Heart right ventricle (tissue), 16 donors: ENCODE data around the gene PDZD2. TPM values are rescaled to one million over a fixed set of nuclear protein-coding genes. Genes with fewer than 3 reads are reported as not detected.

Experiments used
- ATAC-seq, 8 donors: fragments of 200-7000 bp; cut with Tn5 transposase; one replicate each; pipeline ENCODE4 v1.9.1; 2020; ENCODE audit warnings: mild to moderate bottlenecking in 8 of 8, moderate library complexity in 8 of 8, moderate number of reproducible peaks in 1 of 8
- DNase-seq, 2 donors: peaks; one replicate each; pipeline ENCODE4 v3.0.0-alpha.2; 2020
- H3K27ac ChIP-seq, 10 donors: fragments of 200-600 bp; sonication (generic) in 2 of 10; one replicate each; pipeline versions ENCODE4 v1.5.0 to v1.8.0; 2020 to 2022; ENCODE audit warnings: mild to moderate bottlenecking in 3 of 10
- H3K27me3 ChIP-seq, 7 donors: fragments of 200-600 bp; one replicate each; pipeline ENCODE4 v1.8.0; 2021 to 2022; ENCODE audit warnings: mild to moderate bottlenecking in 2 of 7
- H3K36me3 ChIP-seq, 9 donors: fragments of 200-600 bp; sonication (generic) in 1 of 9; one replicate each; pipeline versions ENCODE4 v1.5.0 to v1.8.0; 2020 to 2022; ENCODE audit warnings: mild to moderate bottlenecking in 2 of 9
- H3K4me1 ChIP-seq, 9 donors: fragments of 200-600 bp; sonication (generic) in 1 of 9; one replicate each; pipeline versions ENCODE4 v1.5.0 to v1.8.0; 2020 to 2022; ENCODE audit warnings: mild to moderate bottlenecking in 4 of 9
- H3K4me3 ChIP-seq, 10 donors: fragments of 200-600 bp; sonication (generic) in 2 of 10; one replicate each; pipeline versions ENCODE4 v1.5.0 to v1.8.0; 2020 to 2022; ENCODE audit warnings: mild to moderate bottlenecking in 7 of 10, moderate library complexity in 2 of 10
- H3K9me3 ChIP-seq, 11 donors: fragments of 200-600 bp in 10 of 11; sonication (generic) in 2 of 11; one replicate each; pipeline versions ENCODE4 v1.5.0 to v1.8.0; 2013 to 2022; ENCODE audit warnings: mild to moderate bottlenecking in 2 of 11, control low read depth in 1 of 11, moderate library complexity in 1 of 11
- CTCF ChIP-seq, 9 donors: fragments of 200-600 bp; sonication (generic) in 2 of 9; IDR thresholded peaks; one replicate each; pipeline versions ENCODE4 v1.5.0 to v1.8.0; 2021 to 2022; ENCODE audit warnings: antibody characterized with exemption in 9 of 9, mild to moderate bottlenecking in 5 of 9, moderate library complexity in 1 of 9
- WGBS, 2 donors: extraction: QIAGEN DNeasy Blood & Tissue Kit; methylation state at CpG; one replicate each; pipeline ENCODE4 v1.1.7; 2013; ENCODE audit warnings: inconsistent platforms in 1 of 2; 5-methylcytosine and 5-hydroxymethylcytosine counted together
- intact Hi-C, 10 donors: fragments of 100-400 bp; cut with DNase I; formaldehyde crosslinking; loops; one replicate each; pipeline versions ENCODE4 v1.11.1 to v1.14.2; 2022
- polyA plus RNA-seq, 2 donors: library from polyadenylated mRNA; stranded (reverse); fragments of 200-250 nt; gene quantifications; one replicate each; pipeline ENCODE4 v1.2.3, GENCODE V29; 2013
- total RNA-seq, 10 donors: library from RNA; stranded (reverse); fragmentation: NEBNext Ultra II Directional in 3 of 10; extraction: Animal tissue kit (Norgen Biotek cat#: 25700) in 3 of 10; gene quantifications; one replicate each; pipeline versions ENCODE4 v1.2.1 to v1.2.4, GENCODE V29; 2021 to 2023
- donor health status: Arrhythmogenic right ventricular cardiomyopathy.
- donor health status: ischemic (EF 13 %, LVEDD 7.1; RV severe dilation, severe dysfunction).
- donor health status: healthy with polysubstance abuse.
- donor health status: DM: no; HTN: yes; CAD: no.
- donor health status: DM: no; HTN: no; CAD: no.
- donor health status: ischemic (EF 25% LVEDD 6.9; RV normal size, moderate dysfunction).
- donor health status: ischemic (EF 25% LVEDD 5.7; RV mildly dilated, moderate dysfunction).
- donor health status: healthy.
- donor health status: DM: yes; HTN: yes; CAD: no.
- donor health status: Ischemic cardiomyopathy.
- donor health status: ischemic (EF 35%, LVEDD 5.7; RV mildly dilated, moderate dysfunction).
- donor health status: nonischemic (EF 11% LVEDD 7.7; RV severe dilation, severe dysfunction).
- donor health status: DM: yes; HTN: yes; CAD: no.
- donor health status: PGD.
- donor health status: ischemic (EF 29% LVEDD 5.4; RV normal size, mild dysfunction).
- donor health status: nonischemic (EF 23%, LVEDD 6.1; RV moderate dilation, normal function).

Gene PDZD2
- total and polyA plus RNA-seq, 12 donors: 9.0 to 117 (median 82.5) TPM

GRCh38 chr5:31819926-31820516 is 181.1 kb downstream of the PDZD2 start:
- ATAC-seq: no peak
- no peak for DNase-seq
- Histone ChIP-seq H3K36me3 (no peaks in the 10 kb centered on the region), H3K4me1 (peaks cover 0 to 8% (median 4%) of the 10 kb centered on the region in 9 donors), H3K27me3 (no peaks in the 10 kb centered on the region), H3K27ac (no peak overlapping the region), H3K4me3 (no peak overlapping the region), H3K9me3 (no peaks in the 10 kb centered on the region)
- 68 to 69% methylated on average over 4 of the region's 4 CpGs for WGBS, 2 donors
- no peak for TF ChIP-seq CTCF (IDR thresholded peaks at IDR 0.05)
- intact Hi-C loops: loop anchor here in 2 of 10 donors (5.0 to 10.0 kb wide), 2 partner anchors 265 to 272 kb away; no protein-coding TSS in a partner anchor

GRCh38 chr5:31823472-31823871 is 184.5 kb downstream of the PDZD2 start:
- no peak for TF ChIP-seq CTCF (IDR thresholded peaks at IDR 0.05)
- Histone ChIP-seq H3K27me3 (no peaks in the 10 kb centered on the region), H3K4me1 (peaks cover 0 to 20% (median 13%) of the 10 kb centered on the region in 9 donors), H3K4me3 (no peak overlapping the region), H3K9me3 (peaks cover 0 to 8% (median 3%) of the 10 kb centered on the region in 11 donors), H3K27ac (no peak overlapping the region), H3K36me3 (peaks cover 0 to 4% (median 0%) of the 10 kb centered on the region in 9 donors)
- ATAC-seq: no peak
- 65 to 87% methylated on average over 3 of the region's 3 CpGs for WGBS, 2 donors
- DNase-seq: no peak
- intact Hi-C loops: loop anchor here in 2 of 10 donors (5.0 to 10.0 kb wide), 2 partner anchors 261 to 269 kb away; no protein-coding TSS in a partner anchor

- peaks cover 0 to 17% (median 10%) of the 10 kb centered on the region in 11 donors for H3K9me3 ChIP-seq
- peaks cover 0 to 5% (median 0%) of the 10 kb centered on the region in 9 donors for H3K36me3 ChIP-seq
- H3K27me3 ChIP-seq: no peaks in the 10 kb centered on the region
- TF ChIP-seq CTCF (IDR thresholded peaks at IDR 0.05): no peak
- no peak for DNase-seq
- peaks cover 0 to 20% (median 13%) of the 10 kb centered on the region in 9 donors for H3K4me1 ChIP-seq
- intact Hi-C loops: loop anchor here (1.0 to 10.0 kb wide), 7 partner anchors 247 to 268 kb away; no protein-coding TSS in a partner anchor
- ATAC-seq: peak in 7 of 8 donors; percentile 7 to 83 (median 50)
- H3K4me3 ChIP-seq: no peak overlapping the region
- H3K27ac ChIP-seq: no peak overlapping the region
- WGBS, 2 donors: 24 to 31% methylated on average over 8 of the region's 8 CpGs
These were observed 186.1 kb downstream of the PDZD2 start for GRCh38 chr5:31824869-31825517.

- Histone ChIP-seq H3K9me3 (peaks cover 0 to 17% (median 10%) of the 10 kb centered on the region in 11 donors), H3K27me3 (no peaks in the 10 kb centered on the region), H3K36me3 (peaks cover 0 to 5% (median 0%) of the 10 kb centered on the region in 9 donors), H3K4me3 (no peak overlapping the region), H3K4me1 (peaks cover 0 to 20% (median 13%) of the 10 kb centered on the region in 9 donors), H3K27ac (no peak overlapping the region)
- 21 to 29% methylated on average over 8 of the region's 8 CpGs for WGBS, 2 donors
- peak; percentile 36 to 87 (median 71) for TF ChIP-seq CTCF (IDR thresholded peaks at IDR 0.05)
- intact Hi-C loops: loop anchor here (1.0 to 10.0 kb wide), 7 partner anchors 247 to 268 kb away; no protein-coding TSS in a partner anchor
- ATAC-seq: peak; percentile 69 to 92 (median 82)
- DNase-seq: peak in 1 of 2 donors; percentile 61
These were observed 186.7 kb downstream of the PDZD2 start for GRCh38 chr5:31825518-31826068.
